K562 (cell line): ENCODE data around the gene GPR15. TPM values are rescaled to one million over a fixed set of nuclear protein-coding genes. Genes with fewer than 3 reads are reported as not detected.
A peak's percentile ranks its signal among the peaks of the same experiment; 100 is the strongest.

ENCODE experiments used
- ARNT ChIP-seq, 2 experiments: fragments of 450-650 bp; IDR thresholded peaks; 2 replicates each; pipeline ENCODE4 v1.6.1; 2016; ENCODE audit warnings: mild to moderate bottlenecking in 1 of 2
- CHD7 ChIP-seq: fragments of 200-600 bp; sonication (generic); IDR thresholded peaks from one replicate; pipeline ENCODE4 v1.6.1; 2012; ENCODE audit warnings: mild to moderate bottlenecking, low read depth, low read length, inconsistent platforms
- CREM ChIP-seq: IDR thresholded peaks from 2 replicates; pipeline ENCODE4 v1.6.1; 2014; ENCODE audit warnings: antibody characterized with exemption, low read depth
- ESRRB ChIP-seq: fragments of 250-450 bp; sonication (Bioruptor Pico); IDR thresholded peaks from 2 replicates; pipeline ENCODE4 v1.5.0; 2020; ENCODE audit warnings: mild to moderate bottlenecking, moderate library complexity, borderline replicate concordance
- KAT8 ChIP-seq: fragments of 450-650 bp; IDR thresholded peaks from 2 replicates; pipeline ENCODE4 v1.6.1; 2016; ENCODE audit warnings: low read depth, mild to moderate bottlenecking
- NUFIP1 ChIP-seq: fragments of 450-650 bp; IDR thresholded peaks from 2 replicates; pipeline ENCODE4 v1.6.1; 2018; ENCODE audit not compliant: partially characterized antibody
- PTRF ChIP-seq: fragments of 450-650 bp; IDR thresholded peaks from 2 replicates; pipeline ENCODE4 v1.6.1; 2016; ENCODE audit warnings: mild to moderate bottlenecking, missing genetic modification characterization, missing compliant biosample characterization
- PTTG1 ChIP-seq: fragments of 450-650 bp; IDR thresholded peaks from 2 replicates; pipeline ENCODE4 v1.6.1; 2016; ENCODE audit warnings: low read depth, mild to moderate bottlenecking, missing genetic modification characterization, missing compliant biosample characterization
- SP1 ChIP-seq: sonication (generic); formaldehyde crosslinking; IDR thresholded peaks from 2 replicates; pipeline ENCODE4 v1.8.1; 2022; ENCODE audit warnings: mild to moderate bottlenecking, missing genetic modification reagents
- STAG1 ChIP-seq: sonication (generic); formaldehyde crosslinking; IDR thresholded peaks from 2 replicates; pipeline ENCODE4 v1.5.0; 2020; ENCODE audit warnings: missing genetic modification reagents, borderline replicate concordance
- ZNF3 ChIP-seq: fragments of 250-450 bp; sonication (Bioruptor Pico); IDR thresholded peaks from 2 replicates; pipeline ENCODE4 v1.5.0; 2021; ENCODE audit warnings: mild to moderate bottlenecking, moderate library complexity
- ZNF431 ChIP-seq: sonication (generic); formaldehyde crosslinking; IDR thresholded peaks from 2 replicates; pipeline ENCODE4 v1.8.0; 2022; ENCODE audit warnings: mild to moderate bottlenecking, missing genetic modification reagents
- polyA plus RNA-seq, 8 experiments: library from polyadenylated mRNA; depleted of rRNA in 4 of 8; stranded (reverse) in 5 of 8; unstranded in 3 of 8; fragments of >200 nt; fragmentation: Nextera tagmentation in 2 of 8; fragmentation: Illumina TruSeq in 1 of 8; extraction: Ambion mirVana in 2 of 8; extraction: Trizol in 1 of 8; gene quantifications; 2 replicates each; pipeline versions ENCODE4 v1.2.1 to v1.2.3, GENCODE V29; 2011 to 2014; ENCODE audit warnings: inconsistent platforms in 1 of 8, missing spikeins in 1 of 8
- total RNA-seq, 7 experiments: library from RNA; depleted of rRNA in 6 of 7; stranded (reverse); fragments of >200 nt in 6 of 7; fragmentation: Illumina TruSeq in 2 of 7; extraction: Trizol in 2 of 7; gene quantifications; 2 replicates each; pipeline versions ENCODE4 v1.2.1 to v1.2.3, GENCODE V29; 2011 to 2021; ENCODE audit warnings: low replicate concordance in 1 of 7
- TF ChIP-seq, protein P1 (sequence below): fragments of 450-650 bp; IDR thresholded peaks from 2 replicates; pipeline ENCODE4 v1.6.1; 2018; ENCODE audit not compliant: partially characterized antibody

The GPR15 gene
- total and polyA plus RNA-seq, 9 of the 15 experiments (the other 6 are each of a cell fraction or from before 2014, with no cell fraction given), result 0.13 TPM; not detected in 8

DNA sequence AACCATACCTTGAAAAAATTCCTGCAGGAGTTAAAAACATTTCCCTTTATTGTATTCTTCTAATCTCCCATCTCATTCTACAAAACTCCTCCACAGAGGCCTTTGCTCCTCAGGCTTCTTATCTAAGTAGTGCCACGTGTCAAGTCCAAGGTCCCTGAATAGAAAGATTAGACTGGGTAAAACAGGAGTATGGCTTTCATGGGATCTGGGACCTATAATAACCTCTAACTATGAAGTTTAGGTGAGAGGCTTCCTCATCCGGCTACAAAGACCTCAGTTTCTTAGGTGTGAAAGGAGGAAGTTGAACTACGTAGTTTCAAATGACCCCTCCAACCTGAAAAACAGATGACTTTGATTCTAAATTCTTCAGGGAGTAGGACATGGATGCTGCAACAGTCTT, 20.0 kb downstream of the GPR15 start (continued):
- TF ChIP-seq, protein P1, sequence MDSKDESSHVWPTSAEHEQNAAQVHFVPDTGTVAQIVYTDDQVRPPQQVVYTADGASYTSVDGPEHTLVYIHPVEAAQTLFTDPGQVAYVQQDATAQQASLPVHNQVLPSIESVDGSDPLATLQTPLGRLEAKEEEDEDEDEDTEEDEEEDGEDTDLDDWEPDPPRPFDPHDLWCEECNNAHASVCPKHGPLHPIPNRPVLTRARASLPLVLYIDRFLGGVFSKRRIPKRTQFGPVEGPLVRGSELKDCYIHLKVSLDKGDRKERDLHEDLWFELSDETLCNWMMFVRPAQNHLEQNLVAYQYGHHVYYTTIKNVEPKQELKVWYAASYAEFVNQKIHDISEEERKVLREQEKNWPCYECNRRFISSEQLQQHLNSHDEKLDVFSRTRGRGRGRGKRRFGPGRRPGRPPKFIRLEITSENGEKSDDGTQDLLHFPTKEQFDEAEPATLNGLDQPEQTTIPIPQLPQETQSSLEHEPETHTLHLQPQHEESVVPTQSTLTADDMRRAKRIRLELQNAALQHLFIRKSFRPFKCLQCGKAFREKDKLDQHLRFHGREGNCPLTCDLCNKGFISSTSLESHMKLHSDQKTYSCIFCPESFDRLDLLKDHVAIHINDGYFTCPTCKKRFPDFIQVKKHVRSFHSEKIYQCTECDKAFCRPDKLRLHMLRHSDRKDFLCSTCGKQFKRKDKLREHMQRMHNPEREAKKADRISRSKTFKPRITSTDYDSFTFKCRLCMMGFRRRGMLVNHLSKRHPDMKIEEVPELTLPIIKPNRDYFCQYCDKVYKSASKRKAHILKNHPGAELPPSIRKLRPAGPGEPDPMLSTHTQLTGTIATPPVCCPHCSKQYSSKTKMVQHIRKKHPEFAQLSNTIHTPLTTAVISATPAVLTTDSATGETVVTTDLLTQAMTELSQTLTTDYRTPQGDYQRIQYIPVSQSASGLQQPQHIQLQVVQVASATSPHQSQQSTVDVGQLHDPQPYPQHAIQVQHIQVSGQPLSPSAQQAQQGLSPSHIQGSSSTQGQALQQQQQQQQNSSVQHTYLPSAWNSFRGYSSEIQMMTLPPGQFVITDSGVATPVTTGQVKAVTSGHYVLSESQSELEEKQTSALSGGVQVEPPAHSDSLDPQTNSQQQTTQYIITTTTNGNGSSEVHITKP, result no peak
- no peak for TF ChIP-seq PTRF
- TF ChIP-seq ESRRB, result no peak
- TF ChIP-seq PTTG1, result no peak
- no peak for TF ChIP-seq NUFIP1
- no peak for TF ChIP-seq CHD7
- no peak for TF ChIP-seq SP1
- no peak for TF ChIP-seq KAT8
- no peak for TF ChIP-seq STAG1
- TF ChIP-seq ZNF431 (CRISPR knock-in tag), result no peak
- 0 out of 2 replicates have a peak, but pooled peaks have one; percentile 13 for TF ChIP-seq CREM
- peak in 1 of 2 experiments; percentile 24; a peak in 1 of 4 replicates for TF ChIP-seq ARNT (IDR thresholded peaks at IDR 0.05)
- no peak for TF ChIP-seq ZNF3 (CRISPR knock-in tag)
